HG02973 (cell line): ENCODE measurements around the gene OLFM4.
"Not testable (repeated sequence)": the region's sequence is repeated elsewhere in the genome, so short reads cannot be mapped to it uniquely, and the experiment has no call there.

ENCODE experiments used
- ATAC-seq: cut with Tn5 transposase; IDR thresholded peaks from one replicate; pipeline ENCODE4 v1.9.1; 2021; ENCODE audit warnings: moderate library complexity; ENCODE audit not compliant: unreplicated experiment

Gene OLFM4

GRCh38 chr13:53014018-53014417 lies 14.6 kb upstream of the OLFM4 start:
- not testable (repeated sequence) for ATAC-seq

GRCh38 chr13:53014495-53015443 lies 13.8 kb upstream of the OLFM4 start:
- no peak for ATAC-seq

DNA sequence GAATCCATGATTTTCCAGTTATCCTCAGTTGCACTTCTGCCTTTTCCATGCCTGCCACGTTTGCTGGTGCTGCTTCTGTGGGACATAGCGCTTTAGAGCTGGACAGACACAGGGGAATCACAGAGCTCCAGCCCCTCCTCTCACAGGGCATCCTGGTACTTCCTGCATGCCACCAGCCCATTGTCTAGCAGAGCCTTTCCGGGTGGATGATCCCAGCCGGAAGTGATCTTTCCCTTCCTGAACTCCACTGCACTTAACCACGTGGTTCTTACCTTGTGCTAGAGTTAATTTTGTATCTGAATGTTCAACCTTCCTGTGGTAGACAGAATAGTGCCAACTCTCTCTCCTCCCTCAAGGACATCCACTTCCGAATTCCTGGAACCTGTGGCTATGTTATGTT lies 12.6 kb upstream of the OLFM4 start:
- ATAC-seq = no peak

DNA sequence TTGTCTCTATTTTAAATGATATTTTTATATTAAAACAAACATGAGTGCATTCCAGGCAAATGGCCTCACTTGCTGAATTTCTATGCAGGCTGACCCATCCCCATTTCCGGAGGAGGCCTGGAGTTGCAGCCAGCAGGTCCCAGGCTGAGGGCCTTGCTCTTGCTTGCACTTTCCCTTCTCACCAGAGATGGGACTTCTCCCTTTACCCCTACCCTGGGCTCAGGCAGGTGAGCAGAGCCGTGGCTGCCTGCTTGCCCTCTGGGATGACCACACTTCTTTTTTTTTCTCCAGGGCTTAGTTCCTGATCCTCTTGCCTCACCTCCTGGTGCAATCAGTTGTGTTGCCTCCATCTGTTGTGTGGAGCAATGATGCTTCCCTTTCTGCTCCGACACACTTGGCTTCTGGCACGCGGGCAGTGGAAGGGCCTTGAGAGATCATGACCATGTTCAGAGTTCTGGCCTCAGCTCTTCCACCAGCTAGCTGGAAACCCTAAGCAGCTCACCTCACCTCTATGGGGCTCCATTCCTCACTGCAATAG lies 11.1 kb upstream of the OLFM4 start:
- no peak for ATAC-seq

DNA sequence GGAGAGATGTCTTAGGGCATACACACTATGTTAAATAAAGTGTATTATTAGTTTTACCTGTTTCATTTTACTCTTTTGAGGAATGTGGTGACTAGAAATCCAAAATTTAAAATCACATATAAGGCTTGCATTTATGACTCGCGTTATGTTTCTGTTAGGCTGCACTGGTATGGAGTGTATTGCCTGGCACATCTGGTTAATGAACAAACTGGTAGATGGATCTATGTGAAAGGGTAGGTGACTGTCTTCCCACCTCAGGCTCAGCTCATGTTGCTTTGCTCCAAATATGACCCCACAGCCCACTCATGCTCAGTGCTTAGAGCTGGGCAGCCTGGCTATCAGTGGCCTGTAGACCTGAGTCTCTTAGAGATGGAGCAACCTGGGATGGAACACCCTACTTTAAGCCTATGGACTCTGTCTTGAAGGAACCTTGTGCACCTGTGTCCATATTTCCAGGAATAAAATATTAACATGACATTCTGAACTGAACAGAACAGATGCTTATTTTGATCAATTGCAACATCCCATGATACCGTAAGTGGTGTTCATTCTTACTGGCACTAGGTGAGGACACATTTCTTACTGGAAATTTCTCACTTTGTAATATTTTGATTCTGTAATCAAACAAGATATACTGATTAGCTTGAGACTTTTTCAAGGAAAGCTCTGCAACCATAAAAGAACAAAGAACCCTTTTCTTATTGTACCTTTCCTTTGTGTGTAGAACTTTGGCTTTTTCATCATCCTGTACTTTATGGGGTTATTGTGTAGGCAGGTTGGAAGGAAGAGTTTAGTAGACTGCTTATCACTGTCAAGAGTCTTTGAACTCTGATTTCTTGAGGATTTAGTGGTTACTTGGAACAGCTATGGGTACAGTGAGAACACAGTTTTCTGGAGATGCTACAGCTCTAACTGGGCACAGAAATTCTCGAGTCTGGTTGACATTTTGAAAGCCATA lies 9.6 kb upstream of the OLFM4 start:
- ATAC-seq = no peak

DNA sequence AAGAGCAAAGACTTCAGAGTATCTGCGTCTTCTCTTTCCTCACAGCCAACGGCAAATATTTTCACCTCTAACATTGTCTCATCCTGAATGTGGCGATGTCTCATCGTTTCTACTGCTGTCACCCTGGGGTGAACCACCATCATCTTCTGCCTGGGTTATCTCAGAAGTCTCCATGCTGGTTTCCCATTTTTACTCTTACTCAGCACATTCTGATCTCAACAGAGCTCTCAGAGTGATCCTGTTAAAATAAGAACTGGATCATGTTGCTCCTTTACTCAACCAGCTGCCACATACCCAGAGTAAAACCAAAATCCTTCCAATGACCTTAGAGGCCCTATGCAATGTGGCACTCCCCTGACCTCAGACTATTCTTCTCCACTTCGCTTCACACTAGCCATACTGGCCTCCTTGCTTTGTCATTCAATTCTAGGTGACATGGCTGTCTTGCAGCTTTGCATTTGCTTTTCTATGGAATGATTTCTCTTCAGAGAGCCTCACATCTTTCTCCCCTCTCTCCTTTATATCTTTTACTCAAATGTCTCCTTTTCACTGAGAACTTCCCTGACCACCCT lies 7.8 kb upstream of the OLFM4 start:
- no peak for ATAC-seq

DNA sequence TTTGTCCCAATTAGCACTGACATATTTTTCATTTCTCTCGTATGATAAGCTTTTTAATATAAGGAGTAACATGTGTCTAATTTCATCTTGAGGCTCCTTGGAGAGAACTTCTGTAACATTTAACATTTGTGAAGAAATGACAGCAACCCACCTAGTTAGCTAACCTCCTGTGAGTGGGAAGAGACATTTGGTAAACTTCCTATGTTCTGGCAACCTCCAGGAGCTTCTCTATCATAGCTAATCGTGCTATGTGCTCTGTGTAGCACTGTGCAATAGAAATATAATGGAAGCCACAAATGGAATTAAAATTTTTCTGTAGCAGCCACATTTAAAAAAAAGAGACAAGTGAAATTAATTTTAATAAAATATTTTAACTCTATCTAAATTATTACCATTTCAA lies 5.4 kb upstream of the OLFM4 start:
- no peak for ATAC-seq

GRCh38 chr13:53028063-53028462 lies 550 bp upstream of the OLFM4 start:
- no peak for ATAC-seq

- ATAC-seq = no peak
Measured at GRCh38 chr13:53032849-53033248, 4.2 kb downstream of the OLFM4 start.

DNA sequence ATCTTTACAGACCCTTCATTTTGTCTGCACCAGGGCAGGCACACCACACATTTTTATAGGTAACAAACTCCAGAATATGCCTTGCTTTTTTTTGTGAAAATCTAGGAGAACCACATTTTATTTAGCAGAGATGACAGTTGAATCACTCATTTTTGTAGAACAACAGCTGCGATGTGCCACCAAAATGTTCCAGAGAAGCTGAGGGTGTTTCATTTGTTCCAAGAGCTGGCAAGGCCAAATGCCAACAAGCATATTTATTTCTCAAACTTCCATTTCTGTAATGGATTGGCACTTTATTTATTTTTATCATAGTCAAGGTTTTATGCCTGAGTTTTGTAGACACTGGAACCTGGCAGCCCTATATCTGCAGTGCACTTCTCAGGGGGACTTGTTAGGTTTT lies 10.4 kb downstream of the OLFM4 start:
- no peak for ATAC-seq

- ATAC-seq = no peak
Measured at GRCh38 chr13:53041968-53042516, 13.4 kb downstream of the OLFM4 start.

DNA sequence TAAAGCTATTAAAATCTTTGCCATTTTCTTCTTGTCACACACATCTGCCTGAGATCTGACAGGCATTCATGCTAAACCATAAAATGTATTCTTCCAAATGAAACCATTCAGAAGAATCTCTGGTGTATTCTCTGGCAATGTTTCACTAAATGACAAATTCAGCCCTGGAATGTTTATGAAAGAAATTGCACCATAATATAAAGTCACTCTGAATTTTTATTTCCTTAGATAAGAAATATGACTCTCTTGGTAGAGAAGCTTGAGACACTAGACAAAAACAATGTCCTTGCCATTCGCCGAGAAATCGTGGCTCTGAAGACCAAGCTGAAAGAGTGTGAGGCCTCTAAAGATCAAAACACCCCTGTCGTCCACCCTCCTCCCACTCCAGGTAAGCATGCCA lies 14.3 kb downstream of the OLFM4 start:
- no peak for ATAC-seq

DNA sequence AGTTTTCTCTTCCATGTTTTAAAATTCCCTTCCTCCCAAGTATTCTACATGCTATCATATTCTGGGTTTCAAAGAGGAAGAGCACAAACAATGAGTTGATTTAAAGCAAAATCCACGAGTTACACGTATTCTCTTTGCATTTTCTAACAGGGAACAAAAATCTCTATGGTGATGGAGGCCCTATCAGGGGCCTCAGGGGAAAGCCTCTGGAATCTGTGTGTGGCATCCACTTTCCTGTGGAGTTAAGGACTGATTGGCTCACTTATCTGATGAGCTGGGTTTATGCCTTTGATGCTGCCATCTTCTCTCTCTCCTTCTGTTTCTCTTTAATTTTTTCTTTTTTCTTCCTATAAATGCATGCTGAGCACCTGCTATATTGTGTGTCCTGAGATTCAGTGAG lies 14.8 kb downstream of the OLFM4 start:
- ATAC-seq = no peak

GRCh38 chr13:53045189-53045588 lies 16.6 kb downstream of the OLFM4 start:
- no peak for ATAC-seq

DNA sequence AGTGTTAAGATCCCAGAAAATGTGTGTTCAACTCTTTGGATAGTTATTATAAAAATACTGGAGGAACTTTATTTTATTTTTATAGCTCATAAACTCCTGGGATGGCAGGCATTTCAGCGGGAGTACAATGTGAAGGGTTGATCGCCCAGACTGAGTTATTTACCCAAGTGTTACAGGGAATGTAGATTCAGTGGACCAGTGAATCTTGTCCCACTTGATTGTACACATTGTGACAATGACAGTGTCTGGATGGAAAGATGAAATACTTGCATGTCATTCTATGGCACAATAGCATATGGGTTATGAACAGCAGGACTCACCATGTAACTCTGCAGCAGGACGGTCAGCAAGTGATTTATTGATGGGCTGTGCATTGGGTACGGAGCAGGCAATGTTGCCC lies 20.3 kb downstream of the OLFM4 start:
- no peak for ATAC-seq

DNA sequence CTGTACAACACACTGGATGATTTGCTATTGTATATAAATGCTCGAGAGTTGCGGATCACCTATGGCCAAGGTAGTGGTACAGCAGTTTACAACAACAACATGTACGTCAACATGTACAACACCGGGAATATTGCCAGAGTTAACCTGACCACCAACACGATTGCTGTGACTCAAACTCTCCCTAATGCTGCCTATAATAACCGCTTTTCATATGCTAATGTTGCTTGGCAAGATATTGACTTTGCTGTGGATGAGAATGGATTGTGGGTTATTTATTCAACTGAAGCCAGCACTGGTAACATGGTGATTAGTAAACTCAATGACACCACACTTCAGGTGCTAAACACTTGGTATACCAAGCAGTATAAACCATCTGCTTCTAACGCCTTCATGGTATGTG lies 21.5 kb downstream of the OLFM4 start:
- no peak for ATAC-seq

- ATAC-seq = no peak
Measured at GRCh38 chr13:53052675-53053074, 24.1 kb downstream of the OLFM4 start.

DNA sequence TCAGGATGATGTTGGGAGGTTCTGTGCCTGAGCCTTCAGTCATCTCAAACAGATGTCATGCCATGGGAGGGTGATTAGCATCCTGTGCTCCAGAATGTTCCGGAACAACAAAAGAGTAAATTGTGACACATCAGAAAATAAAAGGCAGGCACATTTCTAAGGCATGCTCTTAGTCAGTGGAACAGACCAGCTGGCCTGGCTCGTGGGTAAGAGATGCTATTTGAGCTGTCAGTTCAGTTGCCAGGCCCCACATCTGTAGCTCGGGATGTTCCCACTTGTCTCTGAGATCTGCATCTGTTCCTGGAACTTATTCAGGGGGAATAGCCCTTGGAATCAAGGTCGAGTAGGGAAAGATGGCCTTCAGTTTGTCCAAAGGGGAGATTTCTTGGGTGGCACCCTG lies 26.0 kb downstream of the OLFM4 start:
- ATAC-seq = no peak

DNA sequence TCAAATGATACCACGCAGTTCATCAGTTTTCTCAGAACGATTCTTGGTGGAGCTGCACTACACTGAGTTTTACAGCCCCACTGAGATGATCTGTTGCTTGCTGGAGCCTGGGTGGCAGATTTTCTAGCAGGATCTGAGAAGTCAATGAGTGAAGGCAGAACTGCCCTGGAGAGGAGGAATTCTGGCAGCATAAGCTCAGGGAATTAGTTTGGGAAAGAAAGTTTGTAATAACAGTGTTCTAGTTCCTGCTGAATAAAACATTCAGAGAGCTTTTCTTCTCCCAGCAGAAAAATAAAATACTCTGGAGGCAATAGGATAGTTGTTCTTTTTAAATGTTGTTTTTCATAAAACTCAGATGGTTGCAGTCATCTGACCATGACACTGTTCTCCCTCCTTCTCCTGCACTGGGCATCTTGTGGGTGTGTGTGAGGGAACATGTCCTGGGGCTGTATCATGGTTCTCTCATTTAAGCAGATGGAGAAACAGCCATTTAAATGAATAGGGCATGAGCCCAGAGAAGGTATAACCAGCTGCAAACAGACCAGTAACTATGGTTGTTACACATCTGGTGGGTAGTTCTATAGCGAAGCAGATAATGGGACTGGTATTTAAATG lies 29.6 kb downstream of the OLFM4 start:
- no peak for ATAC-seq

- ATAC-seq = no peak
Measured at GRCh38 chr13:53060840-53061490, 32.4 kb downstream of the OLFM4 start.
